Skeletal muscle tissue (tissue), 4 donors: ENCODE results near the gene C12orf43. TPM values are rescaled to one million over a fixed set of nuclear protein-coding genes. Genes with fewer than 3 reads are reported as not detected.

ENCODE experiments used
- H3K27ac ChIP-seq: one replicate; pipeline ENCODE4 v1.7.0; 2013; ENCODE audit warnings: mild to moderate bottlenecking, low read depth, low read length, inconsistent platforms
- H3K27me3 ChIP-seq, 3 donors: one replicate each; pipeline ENCODE4 v1.7.0; 2013; ENCODE audit warnings: low read length in 3 of 3; ENCODE audit not compliant: control insufficient read depth in 3 of 3, insufficient read depth in 3 of 3
- H3K36me3 ChIP-seq, 3 donors: one replicate each; pipeline ENCODE4 v1.7.0; 2013; ENCODE audit warnings: low read length in 3 of 3; ENCODE audit not compliant: control insufficient read depth in 3 of 3, insufficient read depth in 3 of 3
- H3K4me1 ChIP-seq, 3 donors: one replicate each; pipeline ENCODE4 v1.7.0; 2013; ENCODE audit warnings: low read length in 3 of 3, mild to moderate bottlenecking in 3 of 3; ENCODE audit not compliant: control insufficient read depth in 3 of 3, insufficient read depth in 3 of 3
- H3K4me3 ChIP-seq, 3 donors: one replicate each; pipeline ENCODE4 v1.7.0; 2013; ENCODE audit warnings: low read length in 3 of 3
- H3K9ac ChIP-seq, 3 donors: one replicate each; pipeline ENCODE4 v1.7.0; 2013; ENCODE audit warnings: low read length in 3 of 3, mild to moderate bottlenecking in 3 of 3, moderate library complexity in 2 of 3, low read depth in 1 of 3
- H3K9me3 ChIP-seq, 3 donors: one replicate each; pipeline ENCODE4 v1.7.0; 2013; ENCODE audit warnings: low read length in 3 of 3; ENCODE audit not compliant: control insufficient read depth in 3 of 3
- total RNA-seq: library from RNA; depleted of rRNA; stranded (reverse); fragments of >200 nt; gene quantifications from one replicate; pipeline ENCODE4 v1.2.3, GENCODE V29; 2014
- donor health status: Osteomylitis.

C12orf43 gene
- total RNA-seq, 1 donor from 2014 or later, result 8.4 TPM

GRCh38 chr12:120979220-120979861, 36.9 kb downstream of the C12orf43 start:
- Histone ChIP-seq H3K9me3 (no peaks in the 10 kb centered on the region), H3K4me3 (no peak overlapping the region), H3K9ac (no peak overlapping the region), H3K36me3 (no peaks in the 10 kb centered on the region), H3K27me3 (no peaks in the 10 kb centered on the region), H3K4me1 (no peaks in the 10 kb centered on the region), H3K27ac (no peak overlapping the region)

- no peaks in the 10 kb centered on the region for H3K27me3 ChIP-seq
- no peak within 1 kb of the TSS for H3K4me3 ChIP-seq
- no peaks in the 10 kb centered on the region for H3K9me3 ChIP-seq
- no peaks in the 10 kb centered on the region for H3K4me1 ChIP-seq
- no peak within 1 kb of the TSS for H3K27ac ChIP-seq
- H3K9ac ChIP-seq, result no peak within 1 kb of the TSS
- H3K36me3 ChIP-seq, result no peaks in the 10 kb centered on the region
These were observed 37.7 kb downstream of the C12orf43 start, which contains the start of gene HNF1A for GRCh38 chr12:120978296-120979219. Gene HNF1A, plus strand, starts transcription at chr12:120978543. Its CDS starts 226 bp downstream, at chr12:120978769.

GRCh38 chr12:120977531-120978295, 38.6 kb downstream of the C12orf43 start:
- Histone ChIP-seq H3K27me3 (no peaks in the 10 kb centered on the region), H3K36me3 (no peaks in the 10 kb centered on the region), H3K4me3 (no peak overlapping the region), H3K9ac (no peak overlapping the region), H3K9me3 (no peaks in the 10 kb centered on the region), H3K27ac (no peak overlapping the region), H3K4me1 (no peaks in the 10 kb centered on the region)

GRCh38 chr12:120972870-120973543, 43.3 kb downstream of the C12orf43 start:
- no peak overlapping the region for H3K9ac ChIP-seq
- no peaks in the 10 kb centered on the region for H3K36me3 ChIP-seq

GRCh38 chr12:120971299-120972180, 44.7 kb downstream of the C12orf43 start:
- H3K27me3 ChIP-seq, result no peaks in the 10 kb centered on the region
- H3K9ac ChIP-seq, result no peak overlapping the region
- no peak overlapping the region for H3K27ac ChIP-seq
- no peaks in the 10 kb centered on the region for H3K36me3 ChIP-seq
- no peaks in the 10 kb centered on the region for H3K9me3 ChIP-seq
- H3K4me3 ChIP-seq, result no peak overlapping the region
- no peaks in the 10 kb centered on the region for H3K4me1 ChIP-seq

More at GRCh38 chr12:120972870-120973543, 43.3 kb downstream of the C12orf43 start:
- Histone ChIP-seq H3K4me3 (no peak overlapping the region), H3K27me3 (no peaks in the 10 kb centered on the region), H3K27ac (no peak overlapping the region), H3K4me1 (no peaks in the 10 kb centered on the region), H3K9me3 (no peaks in the 10 kb centered on the region)

- no peaks in the 10 kb centered on the region for H3K4me1 ChIP-seq
These were observed 46.0 kb downstream of the C12orf43 start for GRCh38 chr12:120970310-120970709.

GRCh38 chr12:120965534-120966091, 50.7 kb downstream of the C12orf43 start:
- H3K36me3 ChIP-seq, result no peaks in the 10 kb centered on the region
- H3K9ac ChIP-seq, result no peak overlapping the region
- no peaks in the 10 kb centered on the region for H3K9me3 ChIP-seq
- H3K27ac ChIP-seq, result no peak overlapping the region
- peaks cover 0 to 3% (median 0%) of the 10 kb centered on the region in 3 donors for H3K27me3 ChIP-seq
- H3K4me1 ChIP-seq, result no peaks in the 10 kb centered on the region
- no peak overlapping the region for H3K4me3 ChIP-seq

More at GRCh38 chr12:120970310-120970709, 46.0 kb downstream of the C12orf43 start:
- no peak overlapping the region for H3K4me3 ChIP-seq
- H3K36me3 ChIP-seq, result no peaks in the 10 kb centered on the region
- no peak overlapping the region for H3K9ac ChIP-seq
- H3K27me3 ChIP-seq, result peaks cover 0 to 3% (median 0%) of the 10 kb centered on the region in 3 donors
- H3K27ac ChIP-seq, result no peak overlapping the region
- H3K9me3 ChIP-seq, result no peaks in the 10 kb centered on the region

GRCh38 chr12:120964298-120964697, 52.0 kb downstream of the C12orf43 start:
- Histone ChIP-seq H3K9ac (no peak overlapping the region), H3K27ac (no peak overlapping the region), H3K4me1 (no peaks in the 10 kb centered on the region), H3K27me3 (peaks cover 0 to 3% (median 0%) of the 10 kb centered on the region in 3 donors), H3K4me3 (no peak overlapping the region), H3K9me3 (no peaks in the 10 kb centered on the region), H3K36me3 (no peaks in the 10 kb centered on the region)
